Measurements from ENCODE around the gene TIPIN. TPM values are rescaled to one million over a fixed set of nuclear protein-coding genes. Genes with fewer than 3 reads are reported as not detected.

The TIPIN gene
- total and polyA plus RNA-seq, 2 of the 8 experiments (the other 6 are each of a cell fraction or from before 2014, with no cell fraction given) = 8.5 to 24.7 TPM

DNA sequence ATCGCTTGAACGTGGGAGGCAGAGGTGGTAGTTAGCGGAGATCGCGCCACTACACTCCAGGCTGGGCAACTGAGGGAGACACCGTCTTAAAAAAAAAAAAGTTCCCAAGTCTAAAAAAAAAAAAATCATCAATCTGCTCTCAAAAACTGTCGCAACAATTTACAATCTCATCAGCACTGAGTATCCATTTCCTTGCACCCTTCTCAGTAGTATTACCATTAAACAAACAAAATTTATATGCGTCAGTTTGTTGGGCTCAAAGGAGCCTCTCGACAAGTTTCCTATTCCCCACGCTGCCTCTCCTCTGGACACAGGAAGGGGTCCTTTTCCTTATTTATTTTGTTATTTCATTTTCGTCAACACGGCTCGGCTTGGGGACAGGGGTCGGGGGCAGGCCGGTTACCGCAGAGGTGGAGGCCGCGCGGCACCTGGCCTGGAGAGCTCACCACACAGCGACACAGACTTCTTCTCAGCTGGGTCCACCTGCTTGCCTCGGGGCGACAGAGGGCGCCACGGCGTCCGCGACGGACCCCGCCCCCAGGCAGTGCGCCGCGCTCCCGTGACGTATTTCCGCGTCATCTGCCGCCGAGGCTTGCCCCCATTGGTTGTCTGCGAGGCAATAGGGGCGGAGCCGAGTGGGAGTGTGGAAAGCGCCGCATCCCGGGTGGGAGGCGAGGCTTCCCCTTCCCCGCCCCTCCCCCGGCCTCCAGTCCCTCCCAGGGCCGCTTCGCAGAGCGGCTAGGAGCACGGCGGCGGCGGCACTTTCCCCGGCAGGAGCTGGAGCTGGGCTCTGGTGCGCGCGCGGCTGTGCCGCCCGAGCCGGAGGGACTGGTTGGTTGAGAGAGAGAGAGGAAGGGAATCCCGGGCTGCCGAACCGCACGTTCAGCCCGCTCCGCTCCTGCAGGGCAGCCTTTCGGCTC lies 30.0 kb upstream of the TIPIN start, which contains the start of gene MAP2K1 (continued):
- TF ChIP-seq CHD7 (IDR thresholded peaks at IDR 0.05; ENCODE audit: insufficient replicate concordance, low read length) (no peak), EGR1 (IDR thresholded peaks at IDR 0.05; ENCODE audit: borderline replicate concordance, low read depth, low read length) (no peak), TBP (IDR thresholded peaks at IDR 0.05; ENCODE audit: low read depth, low read length) (peak; percentile 54; the same call in 1 of the 2 replicates), POLR2AphosphoS5 (IDR thresholded peaks at IDR 0.05; ENCODE audit: low read depth, low read length) (peak; percentile 74; the same call in 1 of the 2 replicates), POLR2A (IDR thresholded peaks at IDR 0.05; ENCODE audit: control extremely low read depth in 1 of 2, low read depth in 2 of 2, low read length in 2 of 2) (peak in 1 of 2 experiments; percentile 54; a peak in 1 of 3 replicates), SUZ12 (IDR thresholded peaks at IDR 0.05; ENCODE audit: low read length) (peak; percentile 39; the same call in 1 of the 2 replicates), RFX5 (IDR thresholded peaks at IDR 0.05; ENCODE audit: borderline replicate concordance, low read depth, low read length) (no peak), KDM4A (IDR thresholded peaks at IDR 0.05; ENCODE audit: low read depth, low read length, severe bottlenecking) (peak; percentile 12), HDAC2 (IDR thresholded peaks at IDR 0.05; ENCODE audit: borderline replicate concordance in 1 of 2, low read depth in 2 of 2, low read length in 2 of 2) (peak in 1 of 2 experiments; percentile 73; a peak in 2 of 4 replicates)
